Activated CD4-positive, alpha-beta T cell treated with anti-CD3 and anti-CD28 coated beads for 24 hours (primary cell): ENCODE results near the gene OSBPL10.
"Not testable (repeated sequence)": the region's sequence is repeated elsewhere in the genome, so short reads cannot be mapped to it uniquely, and the experiment has no call there.

Experiments
- DNase-seq, 2 donors: peaks; one replicate each; pipeline ENCODE4 v3.0.0-alpha.2; 2020; ENCODE audit warnings: low read depth in 2 of 2

OSBPL10 gene

GRCh38 chr3:31890742-31891469 is 90.2 kb downstream of the OSBPL10 start:
- DNase-seq = no peak

- no peak for DNase-seq
These were observed 91.1 kb downstream of the OSBPL10 start for GRCh38 chr3:31890007-31890406.

GRCh38 chr3:31885235-31885634 is 95.8 kb downstream of the OSBPL10 start:
- DNase-seq = no peak

- DNase-seq = no peak
These were observed 96.8 kb downstream of the OSBPL10 start for GRCh38 chr3:31884251-31884650.

- DNase-seq = no peak
These were observed 98.2 kb downstream of the OSBPL10 start for GRCh38 chr3:31882895-31883294.

- DNase-seq = no peak
These were observed 98.6 kb downstream of the OSBPL10 start for GRCh38 chr3:31882431-31882830.

- no peak for DNase-seq
These were observed 100.5 kb downstream of the OSBPL10 start for GRCh38 chr3:31880482-31881078.

- DNase-seq = no peak
These were observed 101.0 kb downstream of the OSBPL10 start for GRCh38 chr3:31880020-31880419.

- DNase-seq = no peak
These were observed 101.7 kb downstream of the OSBPL10 start for GRCh38 chr3:31879365-31879764.

GRCh38 chr3:31878231-31878838 is 102.7 kb downstream of the OSBPL10 start:
- no peak for DNase-seq

- DNase-seq = no peak
These were observed 104.7 kb downstream of the OSBPL10 start for GRCh38 chr3:31876331-31876730.

- DNase-seq = no peak
These were observed 105.6 kb downstream of the OSBPL10 start for GRCh38 chr3:31875437-31875836.

GRCh38 chr3:31873254-31873820 is 107.7 kb downstream of the OSBPL10 start:
- DNase-seq = no peak

- DNase-seq = no peak
These were observed 109.0 kb downstream of the OSBPL10 start for GRCh38 chr3:31871939-31872507.

GRCh38 chr3:31870111-31870510 is 111.0 kb downstream of the OSBPL10 start:
- not testable (repeated sequence) for DNase-seq

GRCh38 chr3:31868236-31868635 is 112.8 kb downstream of the OSBPL10 start:
- DNase-seq = no peak

- no peak for DNase-seq
These were observed 118.3 kb downstream of the OSBPL10 start for GRCh38 chr3:31862666-31863279.

GRCh38 chr3:31861826-31862225 is 119.2 kb downstream of the OSBPL10 start:
- no peak for DNase-seq

GRCh38 chr3:31860642-31861041 is 120.4 kb downstream of the OSBPL10 start:
- not testable (repeated sequence) for DNase-seq

GRCh38 chr3:31859245-31859644 is 121.8 kb downstream of the OSBPL10 start:
- no peak for DNase-seq

GRCh38 chr3:31858439-31858838 is 122.6 kb downstream of the OSBPL10 start:
- no peak for DNase-seq

GRCh38 chr3:31853580-31853979 is 127.5 kb downstream of the OSBPL10 start:
- DNase-seq = no peak
